Airway epithelial cell (primary cell): Measurements from ENCODE around the gene PCGF1. TPM values are rescaled to one million over a fixed set of nuclear protein-coding genes. Genes with fewer than 3 reads are reported as not detected.

Source experiments
- total RNA-seq: library from RNA; depleted of rRNA; stranded (reverse); fragments of >200 nt; gene quantifications from 2 replicates; pipeline ENCODE4 v1.2.3, GENCODE V29; 2015

PCGF1 gene
- 16.7 and 17.5 TPM in 2 replicates for total RNA-seq

GRCh38 chr2:74507145-74507925 is at the start of gene PCGF1:
Gene PCGF1, minus strand, starts transcription at chr2:74507695. Its CDS starts 27 bp downstream, at chr2:74507668.

DNA sequence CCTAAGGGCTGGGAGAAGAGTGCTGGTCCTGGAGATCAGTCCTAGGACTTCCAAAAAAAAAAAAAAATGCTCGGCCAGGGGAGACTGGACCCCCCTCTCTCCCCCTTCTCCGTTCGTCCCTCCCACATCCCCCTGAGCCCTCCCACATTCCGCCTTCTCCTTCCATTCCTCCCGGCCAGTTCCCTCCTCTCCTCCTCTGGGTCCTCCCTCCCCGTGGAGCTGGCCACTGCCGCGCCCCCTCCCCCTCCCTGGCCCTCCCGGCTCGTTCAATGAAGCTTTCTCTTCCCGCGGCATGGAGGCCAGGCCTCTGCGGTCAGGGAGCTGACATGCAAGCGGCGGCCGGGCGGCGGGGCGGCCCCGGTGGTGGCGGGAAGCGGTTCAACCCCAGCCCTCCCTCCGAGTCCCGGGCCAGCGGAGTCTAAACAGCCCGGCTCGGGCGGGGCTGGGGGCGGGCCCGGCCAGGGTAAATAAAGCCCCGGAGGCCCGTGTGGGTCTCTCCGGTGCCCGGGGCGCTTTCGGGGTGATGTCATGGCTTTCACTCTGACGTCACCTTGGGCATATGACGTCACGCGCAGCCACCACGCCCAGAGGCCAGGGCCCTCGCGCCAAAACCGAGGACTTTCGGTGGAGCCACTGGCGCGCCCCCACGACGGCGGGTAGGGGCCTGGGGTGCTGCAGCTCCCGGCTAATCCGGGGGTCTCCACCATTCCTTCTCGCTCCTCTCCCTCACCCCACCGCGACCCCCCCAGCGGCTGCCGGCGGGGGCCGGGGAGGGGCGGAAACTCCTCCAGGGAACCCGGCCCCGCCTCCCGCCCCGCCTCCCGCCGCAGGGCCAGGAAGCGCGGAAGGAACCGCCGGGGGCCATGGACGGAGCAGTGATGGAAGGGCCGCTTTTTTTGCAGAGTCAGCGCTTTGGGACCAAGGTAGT is 46.7 kb upstream of the PCGF1 start, which contains the start of the genes DOK1 and LOXL3:
DOK1 (plus strand) TSS at position 829 of the 928 bp plus-strand sequence; CDS start at position 864, 35 bp downstream.
LOXL3 (minus strand) TSS at position 51 of the 928 bp plus-strand sequence. CDS start 1,308 bp downstream, outside the sequence.

DNA sequence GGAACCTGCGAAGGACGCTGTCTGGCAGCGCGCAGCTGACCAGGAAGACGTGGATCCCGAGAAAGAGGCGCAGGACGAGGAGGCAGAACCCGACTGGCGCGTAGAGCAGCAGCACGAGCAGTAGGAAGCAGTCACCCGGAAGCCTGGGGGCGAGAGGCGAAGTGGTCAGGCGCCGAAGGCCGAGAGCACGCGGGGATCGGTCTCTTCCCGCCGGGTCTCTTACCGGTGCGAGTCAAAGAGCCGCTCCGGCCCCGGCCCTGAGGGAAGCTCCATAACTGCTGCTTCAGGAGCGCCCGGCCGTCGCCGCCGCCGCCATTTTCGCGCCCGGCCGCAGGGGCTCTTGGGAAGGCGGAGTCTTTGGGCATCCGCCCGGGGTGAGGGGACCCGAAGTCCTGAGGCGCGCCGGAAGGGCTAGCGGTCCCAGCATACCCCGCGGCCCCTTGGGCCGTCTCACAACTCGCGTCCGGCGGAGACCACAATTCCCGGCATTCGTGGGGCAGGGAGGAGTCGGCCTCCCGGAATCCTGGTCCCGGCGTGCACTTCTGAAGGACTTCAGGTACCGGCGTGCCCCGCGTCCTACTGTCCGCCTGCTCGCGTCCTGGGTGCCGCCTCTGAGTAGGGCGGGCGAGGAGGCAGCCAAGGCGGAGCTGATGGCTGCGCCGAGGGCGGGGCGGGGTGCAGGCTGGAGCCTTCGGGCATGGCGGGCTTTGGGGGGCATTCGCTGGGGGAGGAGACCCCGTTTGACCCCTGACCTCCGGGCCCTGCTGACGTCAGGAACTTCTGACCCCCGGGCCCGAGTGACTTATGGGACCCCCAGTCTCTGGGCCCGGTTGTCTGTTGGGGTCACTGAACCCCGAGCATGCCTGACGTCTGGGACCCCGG is 22.1 kb upstream of the PCGF1 start, which contains the start of the genes AUP1 and HTRA2:
AUP1 (minus strand) TSS at position 350 of the 882 bp plus-strand sequence; CDS start at position 273, 77 bp downstream.
HTRA2 (plus strand) TSS at position 577 of the 882 bp plus-strand sequence; CDS start at position 651, 74 bp downstream.

DNA sequence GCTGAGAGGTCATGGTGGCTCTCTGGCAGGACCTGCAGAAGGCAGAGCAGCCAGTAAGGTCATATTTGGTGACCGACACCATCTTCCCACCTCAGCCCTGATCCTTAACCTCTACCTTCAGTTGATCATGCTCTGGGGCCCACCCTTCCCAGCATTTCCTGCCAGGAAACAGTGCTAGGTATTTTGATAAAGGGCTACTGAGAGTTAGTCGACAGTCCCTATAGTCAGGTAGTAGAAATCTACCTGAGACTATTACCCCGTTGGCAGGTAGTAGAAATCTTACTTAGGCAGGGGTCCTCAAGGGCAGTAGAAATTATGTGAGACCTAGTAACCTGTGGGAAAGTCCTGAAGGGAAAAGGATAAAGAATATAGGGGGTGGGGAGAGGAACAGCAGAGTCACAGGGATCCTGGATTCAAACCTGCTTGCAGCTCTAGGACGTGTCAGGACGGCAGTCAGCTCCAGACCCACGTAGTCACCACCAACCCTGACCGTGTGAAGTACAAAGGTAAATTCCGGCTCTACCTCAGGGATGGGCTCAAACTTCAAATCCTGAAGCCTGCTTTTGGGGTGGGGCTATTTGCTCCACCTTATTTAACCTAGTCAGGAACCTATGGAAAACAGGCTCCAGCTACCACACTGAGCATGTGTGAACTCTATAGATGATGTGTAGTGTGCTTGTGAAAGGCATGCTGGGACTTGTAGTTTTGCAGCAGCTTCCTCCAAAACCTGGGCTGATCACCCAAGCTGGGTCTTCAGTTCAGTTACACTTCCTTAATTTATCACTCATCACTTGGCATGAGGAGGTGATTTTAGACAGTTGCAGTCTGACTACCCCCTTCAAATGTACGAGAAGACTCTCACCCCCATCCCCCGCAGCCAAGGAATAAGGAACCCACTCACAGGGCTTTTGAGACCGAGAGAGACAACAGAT is 18.5 kb upstream of the PCGF1 start, which contains the start of gene DQX1:
DQX1 (minus strand) TSS at position 515 of the 932 bp plus-strand sequence; CDS start at position 13, 502 bp downstream.

DNA sequence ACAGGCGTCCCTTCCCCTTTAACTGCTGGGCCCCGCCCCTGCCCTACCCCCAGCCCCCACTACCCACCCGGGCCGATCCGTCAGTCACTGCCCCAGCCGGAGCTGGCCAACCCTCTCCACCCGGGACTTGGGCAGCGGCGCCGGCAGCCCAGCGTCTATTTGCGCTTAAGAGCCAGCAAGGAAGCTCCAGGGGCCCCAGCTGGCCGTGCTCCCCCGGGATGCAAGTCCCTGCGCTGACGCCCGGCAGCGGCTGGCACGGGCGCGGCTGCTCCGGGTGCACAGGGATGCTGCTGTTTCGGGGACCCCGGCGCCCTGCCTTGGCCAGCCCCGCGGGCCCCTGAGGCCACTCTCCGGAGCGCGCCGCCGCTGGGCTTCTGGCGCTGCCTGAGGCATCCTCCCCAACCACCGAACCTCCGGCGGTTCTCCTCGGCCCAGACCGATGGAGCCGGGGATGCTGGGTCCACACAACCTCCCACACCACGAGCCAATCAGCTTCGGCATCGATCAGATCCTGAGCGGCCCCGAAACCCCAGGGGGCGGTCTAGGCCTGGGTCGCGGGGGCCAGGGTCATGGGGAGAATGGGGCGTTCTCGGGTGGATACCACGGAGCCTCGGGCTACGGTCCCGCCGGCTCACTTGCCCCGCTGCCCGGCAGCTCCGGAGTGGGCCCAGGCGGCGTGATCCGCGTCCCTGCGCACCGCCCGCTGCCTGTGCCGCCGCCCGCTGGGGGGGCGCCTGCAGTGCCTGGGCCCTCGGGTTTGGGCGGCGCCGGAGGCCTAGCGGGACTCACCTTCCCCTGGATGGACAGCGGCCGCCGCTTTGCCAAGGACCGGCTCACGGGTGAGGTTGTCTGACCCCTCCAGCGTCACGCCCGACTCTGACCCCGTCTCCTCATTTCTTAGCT is 7.1 kb upstream of the PCGF1 start, which contains the start of gene TLX2:
TLX2 (plus strand) TSS at position 83 of the 903 bp plus-strand sequence; CDS start at position 440, 357 bp downstream.

GRCh38 chr2:74499267-74499939 is 8.1 kb downstream of the PCGF1 start, which contains the start of gene LBX2:
Gene LBX2, minus strand, starts transcription at chr2:74499603. Its CDS starts 66 bp downstream, at chr2:74499537.

GRCh38 chr2:74482801-74483674 is 24.5 kb downstream of the PCGF1 start, which contains the start of the genes CCDC142 and TTC31:
Gene CCDC142, minus strand, starts transcription at chr2:74482998. Its CDS starts 161 bp downstream, at chr2:74482837.
Gene TTC31, plus strand, starts transcription at chr2:74483081. Its CDS starts 15 bp downstream, at chr2:74483096.

DNA sequence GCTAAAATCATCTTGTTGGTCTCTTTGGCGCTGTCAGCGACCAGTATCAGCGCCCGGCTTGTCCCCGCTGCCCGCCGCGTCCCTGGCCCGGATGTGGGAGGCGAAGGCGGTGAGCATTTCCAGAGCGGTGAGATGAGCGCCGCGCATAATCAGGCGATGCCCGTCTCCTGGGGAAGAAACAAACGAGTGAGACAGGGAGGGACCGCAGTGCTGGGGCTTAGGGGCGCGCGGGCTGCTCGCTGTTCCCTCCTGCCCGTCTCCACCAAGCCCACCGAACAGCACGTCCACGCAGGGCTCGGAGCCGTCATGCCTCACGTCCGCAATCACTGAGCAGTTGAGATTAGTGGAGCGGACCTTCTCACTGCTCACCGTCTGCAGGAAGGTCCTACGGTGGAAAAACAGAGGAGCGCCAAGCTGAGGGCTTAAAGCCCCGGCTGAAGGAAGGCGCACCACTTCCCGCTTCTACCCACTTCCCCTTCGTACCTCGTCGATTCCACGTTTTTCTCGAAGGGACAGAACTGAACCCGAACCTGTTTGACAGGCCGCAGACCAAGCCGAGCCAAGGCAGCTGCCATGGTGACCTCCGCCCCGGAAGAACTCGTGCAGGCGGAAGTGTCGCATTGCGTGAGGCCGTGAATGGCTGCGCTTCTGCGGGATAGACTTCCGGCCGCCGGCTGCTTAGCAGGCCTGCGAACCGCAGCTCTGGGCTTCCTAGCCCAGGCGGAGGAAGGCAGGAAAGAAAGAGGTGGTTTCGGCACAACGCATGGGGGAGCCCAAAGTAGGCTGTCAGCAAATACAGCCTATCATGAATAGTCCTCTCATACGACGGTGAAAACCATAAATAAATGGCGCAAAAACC is 35.2 kb downstream of the PCGF1 start, which contains the start of gene MRPL53:
MRPL53 (minus strand) TSS at position 595 of the 859 bp plus-strand sequence; CDS start at position 575, 20 bp downstream.

DNA sequence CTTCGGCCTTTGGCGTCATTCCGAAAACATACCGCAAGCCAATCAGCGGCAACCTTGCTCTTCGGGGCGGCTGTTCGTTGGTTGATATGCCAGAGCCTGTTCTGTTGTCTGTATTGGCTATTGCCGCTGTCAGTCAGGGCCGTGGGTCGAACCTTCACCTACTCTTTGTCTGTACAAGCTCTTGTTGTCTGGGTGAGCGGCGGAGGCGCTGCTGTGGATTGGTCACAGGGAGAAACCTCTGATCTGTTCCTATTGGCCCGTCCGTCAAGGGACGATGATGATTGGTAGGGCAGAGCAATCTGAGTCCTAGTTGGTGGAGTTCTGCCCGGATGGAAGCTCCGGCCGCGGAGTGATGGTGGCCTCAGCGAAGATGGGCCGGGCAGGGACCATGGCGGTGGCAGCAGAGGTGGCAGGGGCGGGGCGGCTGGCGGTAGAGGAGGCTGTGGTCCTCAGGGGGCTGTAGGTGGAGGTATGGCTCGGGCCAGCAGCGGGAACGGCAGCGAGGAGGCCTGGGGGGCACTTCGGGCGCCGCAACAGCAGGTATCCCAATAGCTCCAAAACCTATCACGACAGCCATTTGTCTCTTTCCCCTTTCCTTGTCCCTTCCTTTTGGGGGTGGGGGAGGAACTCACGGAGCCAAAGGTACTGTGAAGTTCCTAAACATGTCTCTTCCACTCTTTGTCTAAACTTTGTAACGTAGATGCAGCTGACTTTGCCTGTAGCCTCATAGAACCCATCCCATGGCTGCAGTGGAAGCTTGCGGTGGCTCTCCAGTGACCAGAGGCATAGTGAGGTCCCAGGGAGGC is 49.2 kb downstream of the PCGF1 start, which contains the start of gene WBP1:
WBP1 (plus strand) TSS at position 307 of the 806 bp plus-strand sequence; CDS start at position 472, 165 bp downstream.

Other genes with a start within 250 kb of the PCGF1 start
- gene SLC4A5, start 164.3 kb downstream of the PCGF1 start, total RNA-seq: 0.14 TPM in 1 of 2 replicates, not detected in the other
- gene DCTN1, start 127.4 kb downstream of the PCGF1 start, total RNA-seq: 92.0 and 103 TPM in 2 replicates
- 0.92 and 1.1 TPM in 2 replicates for gene C2orf81, start 86.1 kb downstream of the PCGF1 start, total RNA-seq
- 45.4 and 53.5 TPM in 2 replicates for gene WDR54, start 86.0 kb downstream of the PCGF1 start, total RNA-seq
- gene RTKN, start 65.8 kb downstream of the PCGF1 start, total RNA-seq: 49.8 and 58.1 TPM in 2 replicates
- gene INO80B, start 52.6 kb downstream of the PCGF1 start, total RNA-seq: 20.9 and 23.4 TPM in 2 replicates
- 57.9 and 64.7 TPM in 2 replicates for gene WBP1, start 49.3 kb downstream of the PCGF1 start, total RNA-seq
- 73.9 and 79.9 TPM in 2 replicates for gene MOGS, start 42.3 kb downstream of the PCGF1 start, total RNA-seq
- gene MRPL53, start 35.0 kb downstream of the PCGF1 start, total RNA-seq: 43.9 and 74.0 TPM in 2 replicates
- gene CCDC142, start 24.7 kb downstream of the PCGF1 start, total RNA-seq: 5.5 and 9.3 TPM in 2 replicates
- gene TTC31, start 24.6 kb downstream of the PCGF1 start, total RNA-seq: 11.1 and 12.2 TPM in 2 replicates
- 0.56 TPM in 2 replicates for gene LBX2, start 8.1 kb downstream of the PCGF1 start, total RNA-seq
- not detected in 2 replicates for gene TLX2, start 6.8 kb upstream of the PCGF1 start, total RNA-seq
- 5.3 and 6.7 TPM in 2 replicates for gene DQX1, start 18.5 kb upstream of the PCGF1 start, total RNA-seq
- 80.1 and 85.8 TPM in 2 replicates for gene AUP1, start 22.0 kb upstream of the PCGF1 start, total RNA-seq
- gene HTRA2, start 22.2 kb upstream of the PCGF1 start, total RNA-seq: 18.3 and 28.1 TPM in 2 replicates
- gene LOXL3, start 46.2 kb upstream of the PCGF1 start, total RNA-seq: 0.33 and 0.56 TPM in 2 replicates
- 1.4 and 4.4 TPM in 2 replicates for gene DOK1, start 47.0 kb upstream of the PCGF1 start, total RNA-seq
- 0.56 and 0.63 TPM in 2 replicates for gene M1AP, start 140.6 kb upstream of the PCGF1 start, total RNA-seq
- 8.2 and 12.7 TPM in 2 replicates for gene SEMA4F, start 146.6 kb upstream of the PCGF1 start, total RNA-seq